ENCODE measurements around the gene PLEKHG3.
A peak's percentile ranks its signal among the peaks of the same experiment; 100 is the strongest.

Gene PLEKHG3

DNA sequence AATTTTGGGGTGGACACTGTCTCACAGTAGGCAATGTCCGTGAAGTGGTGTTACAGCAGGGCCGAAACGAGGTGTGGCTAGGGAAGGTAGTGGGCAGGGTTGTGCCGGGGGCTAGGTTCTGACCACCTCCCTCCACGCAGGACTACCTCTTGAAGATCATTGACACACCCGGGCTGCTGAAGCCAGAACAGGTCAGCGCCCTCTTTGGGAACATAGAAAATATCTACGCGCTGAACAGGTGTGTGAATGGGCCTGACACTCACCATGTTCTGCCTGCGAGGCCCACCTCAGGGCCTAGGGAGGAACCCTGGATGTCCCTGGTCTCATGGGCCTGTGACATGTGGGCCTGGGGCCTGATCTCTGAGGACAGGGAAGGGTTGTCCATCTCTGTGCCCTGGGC, 24.6 kb downstream of the PLEKHG3 start:
- no peak for DNase-seq

GRCh38 chr14:64729386-64730060, 25.3 kb downstream of the PLEKHG3 start:
- DNase-seq: no peak

DNA sequence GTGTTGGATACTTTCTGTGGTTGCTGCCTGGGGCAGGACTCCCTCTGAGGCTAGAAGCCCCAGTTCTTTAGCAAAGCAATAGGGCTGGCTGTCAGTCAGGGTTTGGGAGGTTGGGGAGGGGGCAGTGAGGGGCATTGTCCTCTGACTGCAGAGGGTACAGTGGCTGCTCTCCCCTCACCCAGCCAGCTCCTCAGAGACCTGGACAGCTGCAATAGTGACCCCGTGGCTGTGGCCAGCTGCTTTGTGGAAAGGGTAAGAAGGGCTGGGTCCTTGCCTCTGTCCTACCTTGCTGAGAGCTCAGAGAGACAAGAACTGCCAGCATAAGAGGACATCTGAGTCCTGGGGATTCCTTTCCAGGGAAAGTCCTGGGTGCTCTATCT, 25.8 kb downstream of the PLEKHG3 start:
- DNase-seq: no peak

- DNase-seq: no peak
Observed at GRCh38 chr14:64730681-64731080, 26.5 kb downstream of the PLEKHG3 start.

DNA sequence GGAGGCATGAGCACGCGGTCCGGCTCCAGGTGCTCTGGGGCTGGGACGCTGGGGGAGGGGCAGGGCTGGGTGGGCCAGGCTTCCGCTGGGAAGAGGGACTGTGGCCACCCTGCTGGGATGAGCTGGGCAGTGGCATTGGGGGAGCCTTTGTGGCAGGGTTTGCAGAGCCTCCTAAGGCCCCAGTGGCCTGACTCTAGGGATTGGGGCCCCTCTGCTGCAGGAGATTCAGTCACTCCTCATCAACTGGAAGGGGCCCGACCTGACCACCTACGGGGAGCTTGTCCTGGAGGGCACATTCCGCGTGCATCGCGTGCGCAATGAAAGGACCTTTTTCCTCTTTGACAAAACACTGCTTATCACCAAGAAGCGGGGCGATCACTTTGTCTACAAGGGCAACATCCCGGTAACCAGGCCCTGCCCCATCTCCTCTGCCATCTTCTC, 26.9 kb downstream of the PLEKHG3 start:
- no peak for DNase-seq

DNA sequence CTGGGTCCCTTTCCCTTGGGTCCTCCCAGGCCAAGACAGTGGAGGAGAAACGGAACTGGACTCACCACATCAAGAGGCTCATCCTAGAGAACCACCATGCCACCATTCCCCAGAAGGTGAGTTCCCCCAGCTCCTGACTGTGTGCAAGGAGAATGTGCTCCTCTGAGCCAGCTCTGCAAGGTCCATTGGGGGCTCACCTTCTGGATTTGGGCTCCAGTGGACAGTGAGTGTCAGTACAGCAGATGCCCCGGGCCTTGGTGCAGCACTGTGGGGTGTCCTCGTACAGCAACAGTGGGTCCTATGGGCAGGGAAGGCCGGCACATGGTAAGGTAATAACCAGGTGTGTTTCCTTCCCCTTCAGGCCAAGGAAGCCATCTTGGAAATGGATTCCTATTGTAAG, 27.8 kb downstream of the PLEKHG3 start:
- no peak for DNase-seq

DNA sequence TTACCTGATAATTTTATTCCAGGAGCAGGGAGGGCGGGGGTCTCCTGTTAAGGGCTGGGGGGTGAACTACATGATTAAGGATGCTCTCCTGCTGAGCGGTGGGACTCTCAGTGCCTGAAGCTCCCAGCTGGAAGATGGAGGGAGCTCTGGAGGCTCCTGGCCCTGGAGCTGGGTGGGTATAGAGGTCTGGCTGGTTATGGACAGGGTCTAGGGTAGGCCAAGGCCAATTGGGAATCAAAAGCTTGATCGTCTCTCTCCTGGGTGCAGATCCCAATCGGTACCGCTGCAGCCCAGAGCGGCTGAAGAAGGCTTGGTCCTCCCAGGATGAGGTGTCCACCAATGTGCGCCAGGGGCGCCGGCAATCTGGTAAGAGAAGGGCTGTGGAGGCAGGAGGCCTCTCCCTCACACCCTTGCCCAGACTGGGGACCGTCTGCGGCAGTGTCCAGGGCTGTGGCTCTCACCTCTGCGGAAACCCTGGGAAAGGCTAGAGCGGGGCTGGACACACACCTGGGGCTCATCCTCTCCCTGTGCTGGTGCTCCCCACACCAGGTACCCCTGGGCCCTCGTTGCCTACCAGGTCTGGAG, 28.4 kb downstream of the PLEKHG3 start:
- DNase-seq: no peak

DNA sequence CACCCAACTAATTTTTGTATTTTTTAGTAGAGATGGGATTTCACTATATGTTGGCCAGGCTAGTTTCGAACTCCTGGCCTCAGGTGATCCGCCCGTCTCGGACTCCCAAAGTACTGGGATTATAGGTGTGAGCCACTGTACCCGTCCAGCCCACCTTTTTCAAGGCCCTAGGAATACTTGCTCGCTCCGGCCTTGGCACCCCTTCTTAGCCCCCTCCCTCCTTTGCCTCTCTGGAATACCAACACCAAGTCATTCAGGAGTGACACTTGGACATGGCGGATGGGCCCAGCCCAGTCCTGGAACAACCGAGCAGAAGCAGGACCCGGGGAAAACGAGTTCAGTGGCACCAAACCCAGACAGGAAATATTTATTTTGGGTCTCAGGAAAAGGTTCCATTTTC, 29.1 kb downstream of the PLEKHG3 start:
- DNase-seq: no peak

DNA sequence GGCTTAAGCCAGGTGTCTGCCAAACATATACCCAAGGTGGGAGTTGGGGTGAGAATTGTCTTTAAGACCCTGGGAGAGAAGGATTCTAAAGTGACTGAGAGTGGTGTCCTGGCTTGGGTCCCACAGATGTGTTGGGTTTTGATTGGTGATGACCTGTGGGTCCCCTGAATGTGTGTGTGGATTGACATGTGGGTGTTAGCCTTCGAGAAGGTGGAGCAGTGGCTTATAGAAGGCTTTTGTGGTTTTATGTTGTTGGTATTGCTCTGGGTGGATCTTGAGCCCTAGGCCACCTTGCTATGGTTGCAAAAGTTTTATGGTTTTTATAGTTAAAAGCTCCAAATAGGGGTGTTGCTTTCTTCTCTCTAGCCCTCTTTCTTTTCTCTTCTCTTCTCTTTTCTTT, 29.7 kb downstream of the PLEKHG3 start:
- peak in 1 of 5 experiments; percentile 22 for DNase-seq

DNA sequence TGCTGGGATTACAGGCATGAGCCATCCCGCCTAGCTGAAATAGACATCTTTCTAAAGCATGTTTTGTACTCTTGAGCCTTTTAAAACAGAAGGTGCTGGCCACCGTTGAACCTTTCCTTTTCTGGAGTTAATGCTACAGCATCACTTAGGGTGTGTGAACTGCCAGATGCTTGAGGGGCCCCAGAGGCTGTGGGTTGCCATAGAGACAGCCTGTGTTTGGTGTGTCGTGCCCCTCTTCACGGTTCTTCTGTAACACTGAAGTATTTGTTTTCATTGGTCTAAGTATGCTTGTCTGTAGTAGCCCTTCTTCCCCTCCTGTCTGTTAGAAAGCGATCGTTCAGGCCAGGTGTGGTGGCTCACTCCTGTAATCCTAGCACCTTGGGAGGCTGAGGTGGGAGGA, 30.8 kb downstream of the PLEKHG3 start:
- no peak for DNase-seq

- DNase-seq: no peak
Observed at GRCh38 chr14:64736271-64737169, 32.3 kb downstream of the PLEKHG3 start.

DNA sequence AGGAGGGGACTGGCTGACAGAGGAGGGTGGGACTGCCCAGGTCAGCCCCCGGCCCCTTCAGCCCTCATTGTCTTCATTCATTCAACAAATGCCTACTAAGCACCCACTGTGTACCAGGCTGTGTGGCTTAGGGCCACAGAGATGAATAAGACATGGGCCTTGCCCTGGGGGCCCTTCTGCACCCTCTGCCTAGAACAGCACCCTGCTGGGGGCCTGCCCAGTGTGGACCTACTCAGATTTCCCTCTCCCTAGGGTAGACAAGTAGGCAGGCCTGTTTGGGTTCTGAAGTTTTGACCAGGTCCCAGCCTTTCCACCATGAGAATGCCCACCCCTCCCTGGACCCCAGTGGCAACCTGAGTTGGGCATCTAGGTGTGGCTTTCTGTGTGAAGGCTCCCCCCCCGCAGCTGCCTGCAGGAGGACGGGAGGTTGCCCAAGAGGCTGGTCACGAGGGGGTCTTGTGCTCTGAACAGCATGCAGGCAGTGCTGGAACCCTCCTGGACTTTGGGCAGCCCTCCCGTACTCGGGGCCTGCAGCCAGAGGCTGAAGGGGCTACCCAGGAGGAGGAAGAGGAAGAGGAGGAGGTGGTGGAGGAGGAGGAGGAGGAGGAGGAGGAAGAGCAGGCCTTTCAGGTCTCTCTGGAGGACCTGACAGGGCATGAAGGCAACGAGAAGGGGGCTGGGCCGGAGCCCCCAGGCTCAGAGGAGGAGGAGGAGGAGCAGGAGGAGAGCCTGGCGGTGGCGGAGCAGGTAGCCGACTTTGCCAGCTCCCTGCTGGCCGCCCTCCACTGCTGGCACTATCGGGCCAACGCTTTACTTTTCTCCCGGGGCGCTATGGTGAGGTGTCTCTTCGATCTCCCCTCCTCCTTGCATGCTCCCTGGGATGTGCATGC, 33.4 kb downstream of the PLEKHG3 start:
- no peak for DNase-seq

GRCh38 chr14:64738281-64738804, 34.1 kb downstream of the PLEKHG3 start:
- no peak for DNase-seq

GRCh38 chr14:64741200-64741599, 37.0 kb downstream of the PLEKHG3 start:
- DNase-seq: no peak

GRCh38 chr14:64741961-64742360, 37.7 kb downstream of the PLEKHG3 start:
- no peak for DNase-seq

DNA sequence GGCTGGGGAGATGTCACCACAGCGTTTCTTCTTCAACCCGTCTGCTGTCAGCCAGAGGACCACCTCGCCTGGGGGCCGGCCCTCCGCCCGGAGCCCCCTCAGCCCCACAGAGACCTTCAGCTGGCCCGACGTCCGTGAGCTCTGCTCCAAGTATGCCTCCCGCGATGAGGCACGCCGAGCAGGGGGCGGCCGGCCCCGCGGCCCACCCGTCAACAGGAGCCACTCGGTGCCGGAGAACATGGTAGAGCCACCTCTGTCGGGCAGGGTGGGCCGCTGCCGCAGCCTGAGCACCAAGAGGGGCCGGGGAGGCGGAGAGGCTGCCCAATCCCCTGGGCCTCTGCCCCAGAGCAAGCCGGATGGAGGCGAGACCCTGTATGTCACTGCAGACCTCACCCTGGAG, 38.8 kb downstream of the PLEKHG3 start:
- DNase-seq: no peak

GRCh38 chr14:64745511-64746091, 41.4 kb downstream of the PLEKHG3 start:
- DNase-seq: no peak

- DNase-seq: no peak
Observed at GRCh38 chr14:64746298-64747250, 42.4 kb downstream of the PLEKHG3 start.

DNA sequence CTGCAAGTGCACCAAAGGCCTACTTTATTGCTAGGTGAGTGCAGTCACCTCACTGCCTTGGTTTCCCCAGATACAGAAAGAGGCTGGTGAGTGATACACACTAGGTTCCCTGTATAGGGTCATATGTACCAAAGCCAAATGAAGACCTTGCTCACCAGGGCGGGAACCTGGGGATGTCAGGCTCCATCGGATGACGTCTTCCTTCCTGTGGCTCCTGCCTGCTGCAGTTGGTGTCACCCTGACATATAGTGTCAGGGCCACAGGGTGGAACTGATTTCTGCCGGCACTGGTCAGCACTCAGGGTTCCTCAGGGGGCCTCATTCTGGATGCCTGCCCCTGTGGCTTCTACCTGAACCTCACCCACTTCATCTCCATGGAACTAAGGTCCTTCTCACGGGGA, 43.1 kb downstream of the PLEKHG3 start:
- peak in 1 of 5 experiments; percentile 35 for DNase-seq

- DNase-seq: no peak
Observed at GRCh38 chr14:64748521-64748920, 44.3 kb downstream of the PLEKHG3 start.
